DMS 273 (cell line): Measurements from ENCODE around the gene PTPRN2.

Experiments used
- DNase-seq: peaks from one replicate; lab custom pipeline; 2025; ENCODE audit not compliant: unreplicated experiment; lab: John Stamatoyannopoulos, UW

The PTPRN2 gene

DNA sequence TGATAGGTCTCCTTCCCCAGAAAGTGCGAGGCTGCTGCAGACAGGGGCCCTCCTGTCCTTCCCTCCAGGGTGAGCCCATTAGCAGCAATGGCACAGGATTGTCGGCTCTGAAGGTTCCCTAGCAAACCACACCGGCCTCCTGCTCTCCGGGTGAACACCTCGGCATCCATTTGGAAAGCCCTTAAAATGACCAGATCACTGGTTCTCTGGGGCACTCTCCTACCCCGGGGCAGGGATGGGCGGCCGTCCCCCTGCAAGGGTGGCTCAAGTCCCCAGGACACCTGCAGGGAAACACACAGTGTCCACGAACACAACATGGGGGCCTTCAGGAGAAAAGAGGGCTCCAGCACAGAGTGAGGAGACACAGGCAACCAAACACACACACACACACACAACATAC, 459.1 kb downstream of the PTPRN2 start:
- DNase-seq = no peak

DNA sequence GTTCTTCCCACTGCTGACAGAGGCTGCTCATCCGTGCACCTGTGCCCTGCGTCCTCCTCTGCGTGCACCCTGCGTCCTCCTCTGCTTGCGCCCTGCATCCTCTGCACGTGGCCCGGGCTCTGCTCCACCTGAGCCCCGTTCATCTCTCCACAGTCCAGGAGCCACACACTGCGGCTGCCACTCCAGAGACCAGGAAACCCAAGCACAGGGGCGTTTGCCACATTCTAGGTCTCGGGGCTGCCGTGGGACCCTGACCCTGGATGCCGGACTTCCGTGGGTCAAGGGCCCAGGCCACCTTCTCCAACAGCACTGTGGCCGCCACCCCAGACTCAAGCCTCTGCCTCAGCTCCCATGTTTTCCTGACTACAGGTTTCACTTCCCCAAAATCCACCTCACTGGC, 460.4 kb downstream of the PTPRN2 start:
- no peak for DNase-seq

DNA sequence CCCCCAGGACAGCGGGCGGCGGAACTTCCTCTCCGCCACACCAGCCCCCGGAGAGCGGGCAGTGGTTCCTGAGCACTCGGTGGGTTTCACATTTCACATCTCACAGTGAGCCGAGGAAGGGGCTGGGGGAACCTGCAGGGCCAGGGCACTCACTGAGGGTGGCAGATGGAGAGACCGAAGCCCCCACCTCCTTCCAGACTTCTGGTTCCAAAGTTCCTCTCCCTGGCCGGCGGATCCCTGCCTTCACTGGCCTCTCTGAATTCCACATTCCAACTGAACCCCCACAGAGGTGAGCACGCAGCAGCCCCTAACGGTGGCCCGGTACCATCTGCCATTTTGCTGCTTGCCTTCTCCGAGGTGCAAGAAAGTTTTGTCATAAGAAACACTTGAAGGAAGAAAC, 461.0 kb downstream of the PTPRN2 start:
- DNase-seq = no peak

DNA sequence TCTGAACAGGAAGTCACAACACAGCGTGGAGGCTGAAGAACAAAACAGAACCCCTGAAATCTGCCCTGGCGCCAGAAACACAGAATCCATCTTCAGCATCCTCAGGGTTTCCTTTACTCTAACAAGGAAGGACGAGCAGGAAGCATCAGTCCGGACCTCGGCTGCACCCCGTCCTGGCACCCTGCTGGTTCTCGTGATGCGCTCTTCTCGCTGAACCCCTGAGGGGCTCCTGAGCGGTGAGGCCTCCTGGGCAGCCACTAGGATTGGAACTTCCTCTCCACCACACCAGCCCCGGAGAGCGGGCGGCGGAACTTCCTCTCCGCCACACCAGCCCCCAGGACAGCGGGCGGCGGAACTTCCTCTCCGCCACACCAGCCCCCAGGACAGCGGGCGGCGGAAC, 461.9 kb downstream of the PTPRN2 start:
- DNase-seq = no peak

DNA sequence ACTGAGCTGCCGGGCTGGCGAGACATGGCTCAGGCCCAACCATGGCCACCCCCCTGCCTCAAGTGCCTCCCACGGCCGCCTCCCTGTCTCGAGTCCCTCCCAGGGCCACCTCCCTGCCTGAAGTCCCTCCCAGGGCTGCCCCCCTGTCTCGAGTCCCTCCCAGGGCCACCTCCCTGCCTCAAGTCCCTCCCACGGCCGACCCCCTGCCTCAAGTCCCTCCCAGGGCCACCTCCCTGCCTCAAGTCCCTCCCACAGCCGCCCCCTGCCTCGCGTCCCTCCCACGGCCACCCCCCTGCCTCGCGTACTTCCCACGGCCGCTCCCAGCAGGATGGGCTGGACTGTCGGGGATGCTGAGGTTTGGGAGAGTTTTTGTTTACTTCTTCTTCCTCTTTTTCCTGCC, 462.5 kb downstream of the PTPRN2 start:
- DNase-seq = no peak

DNA sequence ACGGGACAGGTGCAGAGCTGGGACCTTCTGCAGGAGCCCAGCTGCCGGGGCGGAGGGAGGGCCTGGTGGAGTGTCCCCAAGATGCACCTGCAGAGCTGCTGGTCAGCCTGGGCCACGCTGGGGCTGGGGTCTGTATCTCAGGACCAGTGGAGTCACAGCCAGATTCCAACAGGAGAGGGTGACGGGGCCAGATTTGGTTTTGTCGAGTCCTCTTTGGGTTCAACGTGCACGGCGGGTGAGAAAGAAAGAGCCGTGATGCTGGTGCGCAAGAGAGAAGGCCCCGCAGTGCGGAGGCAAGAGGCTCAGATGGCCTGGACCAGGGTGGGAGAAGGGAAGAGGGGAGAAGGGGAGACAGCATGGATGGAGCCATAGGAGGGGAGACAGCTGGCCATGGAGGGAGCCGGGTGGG, 462.9 kb downstream of the PTPRN2 start:
- DNase-seq = no peak

DNA sequence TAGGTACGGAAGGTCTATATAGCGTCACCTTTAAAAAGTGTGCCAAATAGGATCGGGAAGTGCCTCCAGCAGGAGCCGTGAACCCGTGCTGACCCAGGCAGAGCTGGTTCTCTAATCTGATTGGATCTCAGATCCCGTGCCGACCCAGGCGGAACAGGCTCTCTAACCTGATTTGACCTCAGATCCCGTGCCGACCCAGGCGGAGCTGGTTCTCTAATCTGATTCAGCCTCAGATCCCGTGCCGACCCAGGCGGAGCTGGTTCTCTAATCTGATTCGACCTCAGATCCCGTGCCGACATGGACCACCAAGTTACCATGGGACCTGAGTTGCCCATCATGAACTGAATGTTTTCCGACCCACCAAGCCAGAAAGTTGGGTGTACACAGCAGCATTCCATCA, 463.9 kb downstream of the PTPRN2 start:
- no peak for DNase-seq

DNA sequence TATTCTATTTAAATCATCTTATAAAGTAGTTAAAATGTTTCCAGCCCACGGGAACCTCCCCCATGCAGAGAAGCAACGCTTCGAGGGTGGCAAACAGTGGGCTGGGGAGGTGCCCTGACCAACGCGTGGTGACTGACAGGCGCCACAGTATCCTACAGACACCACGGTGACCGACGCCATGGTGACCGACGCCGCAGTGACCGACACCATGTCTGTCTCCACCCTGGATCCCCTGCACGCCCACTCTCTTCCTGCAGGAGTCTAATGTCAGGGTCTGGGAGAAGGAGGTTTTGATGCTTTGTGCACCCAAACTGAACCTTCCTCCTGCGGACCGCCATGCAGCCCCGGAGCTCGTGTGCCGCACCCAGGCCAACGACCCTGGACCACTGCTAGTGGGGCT, 464.4 kb downstream of the PTPRN2 start:
- no peak for DNase-seq

DNA sequence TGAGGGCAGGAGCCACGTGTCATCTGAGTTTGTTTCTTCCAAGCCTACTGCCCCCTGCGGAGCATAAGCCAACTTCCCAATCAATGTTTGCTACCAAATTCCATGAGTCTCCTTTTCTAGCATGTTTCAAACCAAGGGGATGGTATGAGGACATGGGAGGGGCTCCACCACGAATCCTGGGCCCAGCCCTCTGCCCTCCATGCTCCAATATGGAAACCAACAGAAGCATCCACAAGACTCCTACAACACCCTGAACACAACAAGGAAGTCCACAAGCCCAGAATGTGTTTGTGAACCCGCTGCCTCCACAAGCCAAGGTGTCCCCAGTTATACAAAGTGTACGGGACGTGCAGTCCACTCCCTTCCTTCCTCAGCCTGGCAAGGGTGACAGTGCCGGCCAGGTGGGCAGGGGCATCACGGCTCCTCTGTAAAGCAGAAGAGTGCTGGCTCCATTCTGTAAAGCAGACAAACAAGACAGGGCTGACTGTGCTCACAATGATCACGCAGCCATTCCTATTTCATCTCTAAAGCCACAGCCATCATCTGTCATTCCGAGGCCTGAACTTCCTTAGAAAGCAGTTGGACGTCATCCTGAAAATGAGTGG, 466.1 kb downstream of the PTPRN2 start:
- DNase-seq = no peak

DNA sequence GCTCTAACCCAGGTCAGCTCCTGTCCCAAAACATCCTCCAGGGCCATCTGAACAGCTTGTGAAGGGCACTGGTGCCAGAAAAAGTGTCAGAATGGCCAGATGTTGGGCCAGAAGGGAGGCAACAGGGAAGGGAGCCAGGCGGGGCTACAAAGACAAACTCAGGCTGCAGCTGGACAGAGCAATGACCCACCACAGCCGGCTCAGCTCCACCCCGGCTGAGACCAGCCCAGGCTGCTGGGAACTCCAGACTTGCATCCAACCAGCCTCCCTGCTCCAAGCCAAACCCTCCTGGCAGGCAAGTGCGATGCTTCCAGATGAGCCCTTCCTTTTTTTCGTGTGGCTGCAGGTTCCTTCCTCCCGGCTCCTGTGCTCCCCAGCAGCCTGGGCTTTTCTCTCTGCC, 466.9 kb downstream of the PTPRN2 start:
- DNase-seq = no peak

DNA sequence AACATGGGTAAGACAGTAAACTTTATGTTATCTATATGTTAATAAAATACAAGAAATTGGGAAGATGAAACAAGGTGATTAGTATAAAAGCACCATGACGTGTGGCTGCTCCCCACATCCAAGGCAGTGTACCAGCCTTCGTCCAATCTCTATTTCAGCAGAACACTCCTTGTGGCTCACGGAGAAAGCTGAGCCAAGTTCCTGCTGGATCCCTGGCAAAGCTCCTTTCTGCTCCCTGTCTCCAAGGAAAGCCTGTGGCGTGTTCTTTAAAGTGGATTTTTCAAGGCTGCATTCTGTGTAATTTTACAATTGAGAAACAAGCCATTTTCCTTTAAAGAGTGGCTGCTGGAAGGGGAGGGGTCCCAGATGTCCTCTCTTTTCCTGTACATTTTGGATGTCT, 467.3 kb downstream of the PTPRN2 start:
- no peak for DNase-seq

DNA sequence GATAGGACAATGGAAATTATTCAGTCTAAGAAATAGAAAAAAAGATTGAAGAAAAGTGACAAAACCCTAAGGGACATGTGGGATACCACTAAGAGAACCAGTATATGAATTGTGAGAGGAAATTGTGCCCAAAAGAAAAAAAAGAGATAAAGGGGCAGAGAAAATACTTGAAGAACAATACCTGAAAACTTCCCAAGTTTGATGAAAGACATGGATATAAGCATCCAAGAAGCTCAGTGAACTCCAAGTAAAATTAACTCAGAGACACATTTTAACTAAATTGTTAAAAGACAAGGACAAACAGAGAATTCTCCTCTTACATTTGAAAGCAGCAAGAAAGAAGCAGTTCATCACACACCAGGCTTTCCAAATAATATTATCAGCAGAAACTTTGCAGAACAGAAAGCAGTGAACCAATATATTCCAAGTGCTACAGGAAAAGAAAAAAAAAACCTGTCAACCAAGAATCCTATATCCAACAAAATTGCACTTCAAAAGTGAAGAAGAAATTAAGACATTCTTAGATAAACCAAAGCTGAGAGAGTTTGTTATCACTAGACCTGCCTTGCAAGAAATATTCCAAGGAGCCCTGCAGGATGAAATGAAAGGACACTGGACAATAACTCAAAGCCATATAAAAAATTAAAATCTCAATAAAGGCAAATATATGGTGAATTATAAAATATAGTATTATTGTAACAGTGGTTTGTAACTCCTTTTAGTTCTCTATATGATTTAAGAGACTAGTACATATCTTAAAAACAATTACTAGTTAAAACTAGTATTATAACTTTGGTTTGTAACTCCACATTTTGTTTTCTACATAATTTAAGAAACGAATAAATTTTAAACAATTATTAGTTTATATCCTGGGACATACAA, 470.0 kb downstream of the PTPRN2 start:
- DNase-seq = no peak

DNA sequence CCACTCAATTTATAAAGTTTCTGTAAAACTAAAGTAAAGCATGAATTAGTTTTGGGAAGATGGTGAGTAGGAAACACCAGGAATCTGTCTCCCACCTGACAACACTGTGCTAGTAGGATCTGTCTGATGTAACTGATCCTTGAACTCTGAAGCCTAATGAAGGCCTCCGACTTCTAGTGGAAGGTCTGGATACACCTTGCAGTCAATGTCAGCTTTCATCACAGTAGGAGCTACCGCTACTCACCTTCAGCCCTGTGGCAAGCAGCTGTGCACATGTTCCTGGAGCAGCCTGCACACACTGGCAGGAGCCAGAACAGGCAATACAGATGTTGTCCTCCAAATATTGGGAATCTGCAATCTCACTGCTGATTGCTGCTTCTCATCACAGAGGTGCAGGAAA, 471.4 kb downstream of the PTPRN2 start:
- no peak for DNase-seq

DNA sequence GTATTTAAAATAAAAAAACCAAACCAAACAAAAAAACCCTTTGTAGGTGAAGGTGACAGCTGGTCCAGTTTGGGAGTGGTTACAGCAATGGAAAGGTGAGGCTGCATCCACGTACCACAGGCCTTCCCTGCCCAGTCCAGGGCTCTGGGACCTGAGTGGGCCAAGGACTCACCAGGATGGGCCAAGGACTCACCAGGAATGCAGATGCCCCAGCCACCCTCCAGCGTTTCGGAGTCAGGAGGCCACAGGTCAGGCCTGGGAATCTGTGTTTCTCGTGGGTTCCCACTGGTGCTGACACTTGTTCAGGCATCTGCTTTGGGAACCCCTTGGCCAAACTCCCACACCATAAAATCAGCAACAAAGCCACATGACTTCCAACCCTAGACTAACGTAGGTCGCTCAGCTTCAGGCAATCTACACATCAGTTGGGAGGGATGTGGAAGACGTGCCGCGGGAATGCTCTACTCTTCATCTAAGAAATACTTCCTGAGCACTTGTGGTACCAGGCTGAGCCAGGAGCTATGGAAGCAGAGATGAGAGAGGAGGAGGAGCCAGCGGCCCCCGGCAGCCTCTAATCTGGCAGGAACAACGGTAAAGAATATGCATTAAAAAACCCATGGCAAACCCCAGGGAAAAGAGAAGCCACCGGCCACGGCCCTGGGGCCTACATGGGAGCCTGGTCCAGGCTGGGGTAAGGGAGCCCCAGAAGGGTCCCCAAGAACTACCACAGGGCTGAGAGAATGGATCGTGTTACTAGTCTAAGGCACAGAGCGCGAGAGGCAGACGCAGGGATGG, 473.4 kb downstream of the PTPRN2 start:
- DNase-seq = no peak

DNA sequence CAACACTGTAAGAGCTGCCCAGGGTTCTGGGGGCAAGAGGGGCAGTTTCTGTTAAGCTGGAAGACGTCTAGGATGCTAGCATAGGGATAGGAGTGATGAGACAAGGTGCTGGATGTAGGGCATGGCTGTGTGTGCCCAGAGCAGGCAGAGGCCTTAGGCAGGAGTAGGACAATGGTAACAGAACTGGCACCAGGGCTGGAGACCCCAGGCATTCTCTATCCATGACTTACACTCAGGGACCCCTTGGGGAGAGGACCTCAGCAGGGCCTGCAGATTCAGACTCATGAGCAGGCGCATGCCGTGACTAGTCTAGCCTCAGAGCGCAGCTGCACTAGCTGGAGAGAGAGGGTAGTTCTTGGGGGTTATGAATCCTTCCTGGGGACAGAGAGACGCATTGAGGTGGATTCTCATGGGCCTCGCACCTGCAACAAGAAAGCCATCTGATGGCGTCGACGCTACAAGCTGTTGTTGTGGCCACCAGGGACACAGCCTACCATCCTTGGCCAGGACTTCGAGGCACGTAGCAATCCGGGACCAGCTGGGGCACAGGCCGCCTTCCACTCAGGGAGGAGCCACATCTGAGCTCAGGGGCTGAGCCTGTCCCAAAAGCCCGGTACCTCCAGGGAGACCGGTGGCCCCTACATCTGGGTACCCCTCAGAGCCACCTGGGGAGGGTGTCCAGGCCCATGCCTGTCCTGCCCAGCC, 474.1 kb downstream of the PTPRN2 start:
- no peak for DNase-seq

DNA sequence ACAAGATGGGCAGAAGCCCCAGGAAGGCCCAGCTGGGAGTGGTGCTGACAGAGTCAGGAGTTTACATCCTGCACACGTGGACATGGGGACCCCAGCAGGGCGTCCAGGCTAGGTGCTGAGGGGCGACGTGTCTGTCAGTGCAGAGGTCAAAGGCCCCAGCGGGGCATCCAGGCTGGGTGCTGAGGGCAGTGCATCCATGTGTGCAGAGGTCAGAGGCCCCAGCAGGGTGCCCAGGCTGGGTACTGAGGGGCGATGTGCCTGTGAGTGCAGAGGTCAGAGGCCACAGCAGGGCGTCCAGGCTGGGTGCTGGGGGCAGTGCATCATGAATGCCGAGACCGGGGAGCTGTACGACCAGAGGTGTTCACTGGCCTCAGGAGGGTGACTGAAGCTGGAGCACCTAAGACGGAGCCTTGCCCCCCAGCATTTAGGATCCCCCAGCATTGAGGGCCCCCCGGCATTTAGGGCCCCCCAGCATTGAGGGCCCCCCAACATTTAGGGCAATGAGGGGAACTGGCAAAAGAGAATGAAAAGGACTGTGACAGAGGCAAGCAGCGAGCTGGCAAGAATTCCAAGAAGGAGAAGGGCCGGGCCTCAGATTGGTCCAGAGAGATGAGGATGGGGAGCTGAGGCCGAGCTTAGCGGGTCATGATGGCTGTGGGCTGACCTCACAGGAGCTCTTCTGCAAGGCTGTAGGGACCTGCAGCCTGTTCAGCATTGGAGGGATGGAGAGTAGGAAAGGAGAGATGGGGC, 474.9 kb downstream of the PTPRN2 start:
- DNase-seq = no peak

DNA sequence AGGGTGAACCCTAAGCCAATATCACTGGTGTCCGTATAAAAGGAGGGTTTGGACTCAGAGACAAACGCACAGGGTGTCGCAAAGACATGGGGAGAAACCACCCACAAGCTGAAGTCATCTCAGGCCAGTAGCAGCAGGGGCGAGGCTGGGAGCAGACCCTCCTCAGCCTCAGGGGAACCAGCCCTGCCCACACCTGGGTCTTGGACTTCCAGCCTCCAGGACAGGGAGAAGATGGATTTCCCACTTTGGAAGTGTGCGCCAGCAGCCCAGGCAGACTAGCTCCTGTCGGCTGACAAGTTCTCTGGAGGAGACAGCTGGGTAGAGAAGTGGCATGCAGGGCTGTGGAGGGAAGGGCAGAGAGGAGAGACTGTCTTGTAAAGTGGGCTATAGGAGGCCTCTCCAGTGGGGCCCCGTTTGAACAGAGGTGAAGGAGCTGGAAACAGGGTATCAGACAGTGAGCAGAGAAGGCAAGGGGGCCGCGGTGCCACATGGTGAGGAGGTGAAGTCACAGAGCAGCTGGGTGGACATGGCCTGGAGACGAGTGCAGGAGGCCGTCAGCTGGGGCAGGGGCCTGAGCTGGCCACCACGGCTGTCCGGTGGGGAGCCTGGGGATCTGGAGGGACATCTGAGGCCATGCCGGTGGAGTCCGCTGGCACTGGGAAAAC, 475.6 kb downstream of the PTPRN2 start:
- DNase-seq = no peak

DNA sequence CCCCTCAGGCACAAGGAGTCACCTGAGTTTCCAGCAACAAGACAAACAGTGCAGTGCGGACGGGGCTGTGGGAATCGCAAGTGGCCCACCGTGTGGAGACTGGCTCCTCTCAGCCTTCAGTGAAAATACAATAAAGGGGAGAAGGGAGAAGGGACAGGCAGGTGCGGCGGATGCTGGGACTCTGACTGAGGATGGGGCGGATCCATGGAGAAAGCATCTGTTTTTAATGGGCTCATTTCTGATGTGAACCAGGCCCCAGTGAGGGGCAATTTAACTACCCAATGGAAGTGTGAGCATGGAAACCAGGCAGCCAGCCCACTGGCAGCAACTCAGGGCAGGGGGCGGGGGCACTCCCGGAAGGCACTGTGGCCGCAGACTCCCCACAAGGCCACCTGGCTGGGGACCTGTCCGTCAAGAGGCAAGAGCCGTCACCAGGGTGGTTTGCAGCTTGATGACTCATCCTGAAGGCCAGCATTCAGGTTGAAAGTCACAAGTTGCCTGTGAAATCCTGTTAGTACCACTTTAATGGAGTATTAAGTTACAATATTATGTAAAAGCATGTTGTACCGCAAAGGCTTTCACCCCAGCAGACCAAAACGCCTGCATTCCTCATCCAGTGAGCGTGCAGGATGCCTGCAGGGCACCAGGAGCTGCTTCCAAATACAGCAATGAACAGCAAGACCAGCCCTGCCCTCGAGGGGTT, 476.4 kb downstream of the PTPRN2 start:
- no peak for DNase-seq

DNA sequence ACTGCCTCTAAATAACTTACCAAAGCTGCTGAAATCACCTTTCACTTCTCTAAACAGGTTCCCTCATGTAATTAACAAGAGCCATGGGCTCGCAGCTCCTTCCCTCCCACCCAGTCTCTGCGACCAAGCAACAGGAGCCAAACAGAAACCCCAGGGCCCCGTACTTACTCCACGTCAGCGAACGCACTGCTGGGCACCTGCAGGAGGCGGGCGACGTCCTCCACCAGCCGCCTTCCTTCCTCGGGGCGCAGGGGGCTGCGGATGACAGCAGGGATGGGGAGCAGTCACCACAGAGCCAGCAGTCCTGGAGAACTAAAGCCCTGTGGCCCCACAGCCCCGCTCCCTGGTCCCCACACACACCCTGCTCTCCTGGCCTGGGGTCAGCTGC, 477.0 kb downstream of the PTPRN2 start:
- no peak for DNase-seq
